ENCODE data around the gene RPS14.

DNA sequence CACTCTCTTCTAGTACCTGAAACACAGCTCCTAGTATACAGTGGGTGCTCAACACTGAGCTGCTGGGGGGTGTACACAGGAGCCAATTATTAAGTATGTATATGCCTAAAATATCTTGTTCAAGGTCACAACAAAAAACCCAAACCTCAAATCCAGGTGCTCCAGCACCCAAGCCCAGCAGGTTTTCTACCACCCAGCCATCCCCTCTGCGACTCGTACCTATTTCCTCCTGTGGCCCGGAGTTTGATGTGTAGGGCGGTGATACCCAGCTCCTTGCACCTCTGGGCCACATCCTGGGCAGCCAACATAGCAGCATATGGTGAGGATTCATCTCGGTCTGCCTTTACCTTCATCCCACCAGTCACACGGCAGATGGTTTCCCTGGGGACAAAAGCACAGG lies 3.0 kb downstream of the RPS14 start:
- no peak for TF ChIP-seq POLR2A (IDR thresholded peaks at IDR 0.05; ENCODE audit: extremely low read depth, insufficient read length)
- TF ChIP-seq, protein P1, sequence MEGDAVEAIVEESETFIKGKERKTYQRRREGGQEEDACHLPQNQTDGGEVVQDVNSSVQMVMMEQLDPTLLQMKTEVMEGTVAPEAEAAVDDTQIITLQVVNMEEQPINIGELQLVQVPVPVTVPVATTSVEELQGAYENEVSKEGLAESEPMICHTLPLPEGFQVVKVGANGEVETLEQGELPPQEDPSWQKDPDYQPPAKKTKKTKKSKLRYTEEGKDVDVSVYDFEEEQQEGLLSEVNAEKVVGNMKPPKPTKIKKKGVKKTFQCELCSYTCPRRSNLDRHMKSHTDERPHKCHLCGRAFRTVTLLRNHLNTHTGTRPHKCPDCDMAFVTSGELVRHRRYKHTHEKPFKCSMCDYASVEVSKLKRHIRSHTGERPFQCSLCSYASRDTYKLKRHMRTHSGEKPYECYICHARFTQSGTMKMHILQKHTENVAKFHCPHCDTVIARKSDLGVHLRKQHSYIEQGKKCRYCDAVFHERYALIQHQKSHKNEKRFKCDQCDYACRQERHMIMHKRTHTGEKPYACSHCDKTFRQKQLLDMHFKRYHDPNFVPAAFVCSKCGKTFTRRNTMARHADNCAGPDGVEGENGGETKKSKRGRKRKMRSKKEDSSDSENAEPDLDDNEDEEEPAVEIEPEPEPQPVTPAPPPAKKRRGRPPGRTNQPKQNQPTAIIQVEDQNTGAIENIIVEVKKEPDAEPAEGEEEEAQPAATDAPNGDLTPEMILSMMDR (IDR thresholded peaks at IDR 0.05; ENCODE audit: low read depth, low read length) = no peak

All from NB4 (cell line).